Measurements from ENCODE around the gene MICAL3.

DNA sequence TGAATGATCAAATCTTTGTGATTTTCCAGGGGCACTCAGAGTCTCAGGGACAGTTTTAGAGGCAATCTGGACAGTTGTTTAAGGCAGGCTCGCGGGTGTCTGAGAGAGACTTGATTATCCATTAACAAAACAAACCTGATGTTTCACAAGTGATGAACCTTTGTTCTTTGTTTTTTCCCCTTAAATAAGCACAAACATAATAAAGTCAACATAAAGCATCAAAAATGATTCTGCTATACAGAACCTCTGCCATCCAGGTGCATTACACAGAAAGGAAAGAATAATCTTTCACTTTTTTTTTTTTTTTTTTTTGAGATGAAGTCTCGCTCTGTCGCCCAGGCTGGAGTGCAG is 263.2 kb downstream of the MICAL3 start:
- TF ChIP-seq, protein P1, sequence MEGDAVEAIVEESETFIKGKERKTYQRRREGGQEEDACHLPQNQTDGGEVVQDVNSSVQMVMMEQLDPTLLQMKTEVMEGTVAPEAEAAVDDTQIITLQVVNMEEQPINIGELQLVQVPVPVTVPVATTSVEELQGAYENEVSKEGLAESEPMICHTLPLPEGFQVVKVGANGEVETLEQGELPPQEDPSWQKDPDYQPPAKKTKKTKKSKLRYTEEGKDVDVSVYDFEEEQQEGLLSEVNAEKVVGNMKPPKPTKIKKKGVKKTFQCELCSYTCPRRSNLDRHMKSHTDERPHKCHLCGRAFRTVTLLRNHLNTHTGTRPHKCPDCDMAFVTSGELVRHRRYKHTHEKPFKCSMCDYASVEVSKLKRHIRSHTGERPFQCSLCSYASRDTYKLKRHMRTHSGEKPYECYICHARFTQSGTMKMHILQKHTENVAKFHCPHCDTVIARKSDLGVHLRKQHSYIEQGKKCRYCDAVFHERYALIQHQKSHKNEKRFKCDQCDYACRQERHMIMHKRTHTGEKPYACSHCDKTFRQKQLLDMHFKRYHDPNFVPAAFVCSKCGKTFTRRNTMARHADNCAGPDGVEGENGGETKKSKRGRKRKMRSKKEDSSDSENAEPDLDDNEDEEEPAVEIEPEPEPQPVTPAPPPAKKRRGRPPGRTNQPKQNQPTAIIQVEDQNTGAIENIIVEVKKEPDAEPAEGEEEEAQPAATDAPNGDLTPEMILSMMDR (conservative IDR thresholded peaks at IDR 0.05; ENCODE audit: low read depth, low read length) = no peak
- TF ChIP-seq EZH2 (IDR thresholded peaks at IDR 0.05; ENCODE audit: low read length, unreplicated experiment) (no peak), EZH2phosphoT487 (IDR thresholded peaks at IDR 0.05; ENCODE audit: borderline replicate concordance, low read length) (no peak)
